CD4-positive, alpha-beta memory T cell (primary cell): ENCODE measurements around the gene COQ8B. TPM values are rescaled to one million over a fixed set of nuclear protein-coding genes. Genes with fewer than 3 reads are reported as not detected.
A peak's percentile ranks its signal among the peaks of the same experiment; 100 is the strongest.

ENCODE experiments used
- CTCF ChIA-PET: fragments of 350-600 bp; sonication (Branson Sonifier 250); formaldehyde crosslinking; loops from one replicate; lab custom pipeline; 2021; ENCODE audit warnings: inconsistent platforms; ENCODE audit not compliant: partially characterized antibody; lab: Charles Lee
- POLR2A ChIA-PET: fragments of 350-600 bp; sonication (Branson Sonifier 250); formaldehyde crosslinking; loops from one replicate; lab custom pipeline; 2021; ENCODE audit not compliant: partially characterized antibody; lab: Charles Lee
- DNase-seq, 5 donors: peaks; one replicate each; pipeline versions ENCODE4 v3.0.0 to v3.0.0-alpha.2; 2020 to 2022; ENCODE audit warnings: mixed read lengths in 1 of 5
- H3K27ac ChIP-seq: one replicate; pipeline ENCODE4 v1.7.0; 2013; ENCODE audit warnings: low read depth, low read length
- H3K27me3 ChIP-seq: 2 replicates; pipeline ENCODE4 v1.7.0; 2013; ENCODE audit warnings: mild to moderate bottlenecking, low read length, moderate library complexity; ENCODE audit not compliant: insufficient read depth
- H3K36me3 ChIP-seq: 2 replicates; pipeline ENCODE4 v1.7.0; 2013; ENCODE audit warnings: mild to moderate bottlenecking, low read length, moderate library complexity; ENCODE audit not compliant: insufficient read depth
- H3K4me1 ChIP-seq: 2 replicates; pipeline ENCODE4 v1.7.0; 2013; ENCODE audit warnings: mild to moderate bottlenecking, low read length, moderate library complexity; ENCODE audit not compliant: insufficient read depth
- H3K4me3 ChIP-seq, 2 donors: one replicate each; pipeline ENCODE4 v1.7.0; 2013; ENCODE audit warnings: low read length in 2 of 2, mild to moderate bottlenecking in 1 of 2
- H3K9me3 ChIP-seq, 2 donors: one replicate each; pipeline ENCODE4 v1.7.0; 2013; ENCODE audit warnings: low read length in 2 of 2, control low read depth in 1 of 2; ENCODE audit not compliant: control insufficient read depth in 1 of 2
- H3K27ac Mint-ChIP-seq, 7 donors: one replicate each; pipeline ENCODE4 v1.8.0; 2020 to 2021; ENCODE audit warnings: mixed read lengths in 7 of 7, mild to moderate bottlenecking in 6 of 7, inconsistent platforms in 3 of 7, moderate library complexity in 3 of 7
- H3K27me3 Mint-ChIP-seq, 2 donors: one replicate each; pipeline ENCODE4 v1.8.0; 2020 to 2021; ENCODE audit warnings: mixed read lengths in 2 of 2
- H3K36me3 Mint-ChIP-seq, 2 donors: one replicate each; pipeline ENCODE4 v1.8.0; 2020 to 2021; ENCODE audit warnings: mixed read lengths in 2 of 2, inconsistent platforms in 1 of 2, mild to moderate bottlenecking in 1 of 2
- H3K4me1 Mint-ChIP-seq, 4 donors: one replicate each; pipeline ENCODE4 v1.8.0; 2020 to 2021; ENCODE audit warnings: mixed read lengths in 4 of 4, mild to moderate bottlenecking in 1 of 4
- H3K4me3 Mint-ChIP-seq, 8 donors: one replicate each; pipeline ENCODE4 v1.8.0; 2020 to 2021; ENCODE audit warnings: mixed read lengths in 8 of 8, mild to moderate bottlenecking in 7 of 8, moderate library complexity in 6 of 8, inconsistent platforms in 3 of 8
- H3K9me3 Mint-ChIP-seq, 8 donors: one replicate each; pipeline ENCODE4 v1.8.0; 2020 to 2021; ENCODE audit warnings: mixed read lengths in 8 of 8, mild to moderate bottlenecking in 5 of 8, inconsistent platforms in 3 of 8, moderate library complexity in 1 of 8
- intact Hi-C: fragments of 100-400 bp; cut with micrococcal nuclease; formaldehyde crosslinking; loops from one replicate; pipeline ENCODE4 v1.15.1; 2023
- polyA plus RNA-seq, 2 donors: library from polyadenylated mRNA; unstranded; fragments of 300-500 nt; fragmentation: Illumina TruSeq; gene quantifications; one replicate each; pipeline ENCODE4 v1.2.3, GENCODE V29; 2021
- total RNA-seq, 2 experiments: library from RNA; stranded (reverse); gene quantifications; one replicate each; pipeline ENCODE4 v1.2.3, GENCODE V29; 2021

The COQ8B gene
- total and polyA plus RNA-seq, 4 experiments from 2014 or later, result 20.2 to 54.7 (median 34.2) TPM

DNA sequence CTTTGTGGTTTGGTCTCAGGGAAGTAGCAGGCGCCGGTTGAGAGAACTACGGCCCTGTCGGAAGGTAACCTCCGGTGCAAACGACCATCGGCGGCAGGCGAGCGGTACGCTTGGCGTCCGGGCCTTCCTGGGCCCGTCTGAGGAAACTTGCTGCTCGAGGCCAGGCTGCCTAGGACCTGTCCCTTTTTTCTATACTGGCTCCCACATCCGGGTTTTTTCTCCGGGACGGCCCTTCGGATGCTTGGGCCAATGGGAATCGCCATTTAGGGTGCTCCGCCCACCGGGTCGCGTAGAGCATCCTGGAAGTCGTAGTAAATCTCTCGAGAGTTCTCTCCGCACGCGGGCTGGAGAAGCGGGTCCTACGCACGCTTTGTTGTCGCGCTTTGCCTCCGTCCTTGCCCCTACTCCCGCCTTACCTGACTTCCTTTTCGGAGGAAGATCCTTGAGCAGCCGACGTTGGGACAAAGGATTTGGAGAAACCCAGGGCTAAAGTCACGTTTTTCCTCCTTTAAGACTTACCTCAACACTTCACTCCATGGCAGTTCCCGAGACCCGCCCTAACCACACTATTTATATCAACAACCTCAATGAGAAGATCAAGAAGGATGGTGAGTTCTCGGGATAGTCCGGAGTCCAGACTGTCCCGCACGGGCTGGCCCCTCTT lies 34.3 kb upstream of the COQ8B start, which contains the start of gene SNRPA:
Gene SNRPA (plus strand): TSS at position 330 of the 664 bp plus-strand sequence. CDS start 206 bp downstream, at position 536.
- Mint-ChIP-seq H3K36me3 (peaks cover 12 to 34% of the 10 kb centered on the region in 2 donors), H3K4me1 (peaks cover 28 to 57% (median 38%) of the 10 kb centered on the region in 4 donors), H3K27me3 (no peaks in the 10 kb centered on the region), H3K9me3 (peaks cover 0 to 2% (median 0%) of the 10 kb centered on the region in 8 donors), H3K4me3 (peak within 1 kb of the TSS; percentile 95 to 100 (median 98)), H3K27ac (peak within 1 kb of the TSS; percentile 89 to 99 (median 99))
- intact Hi-C loops, result loop anchor here (1.0 to 5.0 kb wide), 8 partner anchors 27 to 309 kb away; partner anchors contain the start of genes NUMBL, RAB4B and SERTAD3
- H3K4me3 ChIP-seq, result peak within 1 kb of the TSS; percentile 81 to 98
- peaks cover 50% of the 10 kb centered on the region for H3K4me1 ChIP-seq
- H3K36me3 ChIP-seq, result peaks cover 6% of the 10 kb centered on the region
- POLR2A ChIA-PET, result interaction anchor here (0.7 to 9.9 kb wide), 25 partner anchors 9 to 1343 kb away, joined by 3 to 142 read pairs (median 4); partner anchors contain the start of genes B9D2, COQ8B, EGLN2 and HNRNPUL1
- peak in 4 of 5 donors; percentile 98 for DNase-seq
- CTCF ChIA-PET, result interaction anchor here (0.8 to 2.5 kb wide), 9 partner anchors 27 to 116 kb away, joined by 3 to 14 read pairs (median 6); partner anchors contain the start of genes EGLN2 and RAB4B
- peak within 1 kb of the TSS; percentile 86 for H3K27ac ChIP-seq
- H3K27me3 ChIP-seq, result no peaks in the 10 kb centered on the region
- no peaks in the 10 kb centered on the region for H3K9me3 ChIP-seq

DNA sequence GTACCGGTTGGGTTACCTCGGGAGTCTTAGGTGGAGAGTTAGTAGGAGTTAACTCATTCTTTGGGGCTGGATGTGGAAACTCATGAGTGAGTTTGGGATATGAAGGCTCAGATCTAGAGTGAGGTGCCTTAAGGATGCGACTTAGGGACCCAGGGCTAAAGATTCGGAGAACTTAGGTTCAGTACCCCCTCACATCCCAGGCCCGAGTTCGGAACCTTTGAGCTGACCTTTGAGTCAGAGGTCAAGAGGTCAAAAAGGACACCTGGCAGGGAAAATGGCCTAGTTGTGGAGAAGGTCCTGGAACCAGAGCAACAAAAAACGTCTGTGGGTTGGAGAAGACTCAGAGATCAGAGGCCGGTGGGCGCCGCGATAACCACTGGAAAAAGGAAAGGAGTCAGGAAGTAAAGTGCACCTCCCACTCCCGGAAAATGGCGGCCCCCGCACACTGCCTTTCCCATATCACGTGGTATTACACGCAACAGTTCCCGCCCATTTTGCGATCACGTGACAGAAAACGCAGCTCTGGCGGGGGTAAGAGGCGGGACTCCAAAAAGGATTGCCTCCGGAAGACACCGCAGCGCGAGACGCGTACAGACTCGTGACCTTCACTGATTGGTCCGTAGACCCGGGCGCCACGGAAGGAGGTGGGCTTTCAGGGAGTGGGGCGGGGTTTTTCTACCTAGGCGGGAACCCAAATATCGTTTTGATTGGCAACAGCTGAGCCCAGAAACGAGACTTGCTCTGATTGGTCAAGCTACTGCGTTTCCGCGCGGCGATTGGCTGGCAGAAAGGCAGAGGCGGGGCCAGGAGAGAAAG lies 33.6 kb upstream of the COQ8B start, which contains the start of gene ACTMAP:
Gene ACTMAP (minus strand): TSS at position 420 of the 816 bp plus-strand sequence. CDS start 674 bp downstream, outside the sequence.
- Histone ChIP-seq H3K4me3 (peak within 1 kb of the TSS; percentile 81 to 98), H3K27me3 (no peaks in the 10 kb centered on the region), H3K27ac (peak within 1 kb of the TSS; percentile 86), H3K9me3 (no peaks in the 10 kb centered on the region), H3K4me1 (peaks cover 42% of the 10 kb centered on the region), H3K36me3 (no peaks in the 10 kb centered on the region)
- Mint-ChIP-seq H3K4me3 (peak within 1 kb of the TSS; percentile 95 to 100 (median 98)), H3K27ac (peak within 1 kb of the TSS; percentile 89 to 99 (median 99)), H3K9me3 (peaks cover 0 to 2% (median 0%) of the 10 kb centered on the region in 8 donors), H3K27me3 (no peaks in the 10 kb centered on the region), H3K36me3 (peaks cover 8 to 29% of the 10 kb centered on the region in 2 donors), H3K4me1 (peaks cover 22 to 50% (median 31%) of the 10 kb centered on the region in 4 donors)
- ChIA-PET POLR2A (interaction anchor here (0.7 to 9.9 kb wide), 25 partner anchors 8 to 1342 kb away, joined by 3 to 142 read pairs (median 4); partner anchors contain the start of genes B9D2, COQ8B, EGLN2 and HNRNPUL1), CTCF (interaction anchor here (0.6 to 2.5 kb wide), 10 partner anchors 28 to 586 kb away, joined by 3 to 14 read pairs (median 4); partner anchors contain the start of genes EGLN2 and RAB4B)
- peak; percentile 100 for DNase-seq
- intact Hi-C loops, result loop anchor here (1.0 to 5.0 kb wide), 5 partner anchors 28 to 308 kb away; partner anchors contain the start of genes NUMBL, RAB4B and SERTAD3

DNA sequence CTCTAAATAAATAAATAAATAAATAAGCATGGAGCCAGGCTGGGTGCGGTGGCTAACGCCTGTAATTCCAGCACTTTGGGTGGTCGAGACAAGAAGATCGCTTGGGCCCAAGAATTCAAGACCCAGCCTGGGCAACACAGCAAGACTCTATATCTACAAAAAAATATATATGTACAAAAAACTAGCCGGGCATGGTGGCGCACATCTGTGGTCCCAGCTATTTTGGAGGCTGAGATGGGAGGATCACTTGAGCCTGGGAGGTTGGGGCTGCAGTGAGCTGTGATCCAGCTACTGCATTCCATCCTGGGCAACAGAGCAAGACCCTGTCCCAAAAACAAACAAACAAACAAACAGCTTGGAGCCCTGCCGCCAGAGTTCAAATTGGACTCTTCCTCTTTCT lies 30.9 kb upstream of the COQ8B start:
- CTCF ChIA-PET, result interaction anchor here (1.2 kb wide), 1 partner anchor 442 kb away, joined by 4 read pairs; no protein-coding TSS in a partner anchor
- no peak overlapping the region for H3K27ac Mint-ChIP-seq
- H3K36me3 Mint-ChIP-seq, result peaks cover 0 to 17% of the 10 kb centered on the region in 2 donors
- H3K27me3 Mint-ChIP-seq, result no peaks in the 10 kb centered on the region
- H3K27me3 ChIP-seq, result no peaks in the 10 kb centered on the region
- DNase-seq, result no peak
- H3K4me3 ChIP-seq, result no peak overlapping the region
- no peak overlapping the region for H3K4me3 Mint-ChIP-seq
- H3K9me3 ChIP-seq, result no peaks in the 10 kb centered on the region
- POLR2A ChIA-PET, result interaction anchor here (0.6 to 1.1 kb wide), 3 partner anchors 30 to 33 kb away, joined by 3 to 5 read pairs (median 3); partner anchors contain the start of gene RAB4B
- peaks cover 9 to 32% (median 16%) of the 10 kb centered on the region in 4 donors for H3K4me1 Mint-ChIP-seq
- no peaks in the 10 kb centered on the region for H3K36me3 ChIP-seq
- peaks cover 0 to 2% (median 0%) of the 10 kb centered on the region in 8 donors for H3K9me3 Mint-ChIP-seq
- no peak overlapping the region for H3K27ac ChIP-seq
- intact Hi-C loops, result no loop called here
- peaks cover 21% of the 10 kb centered on the region for H3K4me1 ChIP-seq

DNA sequence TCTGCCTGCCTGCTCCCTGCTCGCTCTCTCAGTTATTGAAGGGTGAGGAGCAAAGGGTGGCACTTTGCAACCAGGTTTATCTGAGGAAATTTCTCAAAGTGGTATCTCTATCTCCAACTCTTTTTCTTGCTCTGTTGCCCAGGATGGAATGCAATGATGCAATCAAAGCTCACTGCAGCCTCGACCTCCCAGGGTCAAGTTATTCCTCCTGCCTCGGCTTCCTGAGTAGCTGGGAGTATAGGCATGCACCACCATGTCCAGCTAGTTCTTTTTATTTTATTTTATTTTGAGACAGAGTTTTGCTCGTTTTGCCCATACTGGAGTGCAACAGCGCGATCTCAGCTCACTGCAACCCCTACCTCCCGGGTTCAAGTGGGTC lies 28.7 kb upstream of the COQ8B start:
- H3K27ac Mint-ChIP-seq, result no peak overlapping the region
- Histone ChIP-seq H3K4me3 (no peak overlapping the region), H3K9me3 (no peaks in the 10 kb centered on the region), H3K4me1 (peaks cover 11% of the 10 kb centered on the region), H3K27ac (no peak overlapping the region), H3K27me3 (no peaks in the 10 kb centered on the region), H3K36me3 (no peaks in the 10 kb centered on the region)
- H3K9me3 Mint-ChIP-seq, result peaks cover 0 to 1% (median 0%) of the 10 kb centered on the region in 8 donors
- POLR2A ChIA-PET, result interaction anchor here (1.5 to 2.2 kb wide), 2 partner anchors 62 to 82 kb away, joined by 4 to 6 read pairs; no protein-coding TSS in a partner anchor
- peaks cover 8 to 11% (median 10%) of the 10 kb centered on the region in 4 donors for H3K4me1 Mint-ChIP-seq
- no peak for DNase-seq
- intact Hi-C loops, result no loop called here
- no peaks in the 10 kb centered on the region for H3K27me3 Mint-ChIP-seq
- peaks cover 0 to 2% of the 10 kb centered on the region in 2 donors for H3K36me3 Mint-ChIP-seq
- CTCF ChIA-PET, result no interaction called here
- H3K4me3 Mint-ChIP-seq, result no peak overlapping the region

DNA sequence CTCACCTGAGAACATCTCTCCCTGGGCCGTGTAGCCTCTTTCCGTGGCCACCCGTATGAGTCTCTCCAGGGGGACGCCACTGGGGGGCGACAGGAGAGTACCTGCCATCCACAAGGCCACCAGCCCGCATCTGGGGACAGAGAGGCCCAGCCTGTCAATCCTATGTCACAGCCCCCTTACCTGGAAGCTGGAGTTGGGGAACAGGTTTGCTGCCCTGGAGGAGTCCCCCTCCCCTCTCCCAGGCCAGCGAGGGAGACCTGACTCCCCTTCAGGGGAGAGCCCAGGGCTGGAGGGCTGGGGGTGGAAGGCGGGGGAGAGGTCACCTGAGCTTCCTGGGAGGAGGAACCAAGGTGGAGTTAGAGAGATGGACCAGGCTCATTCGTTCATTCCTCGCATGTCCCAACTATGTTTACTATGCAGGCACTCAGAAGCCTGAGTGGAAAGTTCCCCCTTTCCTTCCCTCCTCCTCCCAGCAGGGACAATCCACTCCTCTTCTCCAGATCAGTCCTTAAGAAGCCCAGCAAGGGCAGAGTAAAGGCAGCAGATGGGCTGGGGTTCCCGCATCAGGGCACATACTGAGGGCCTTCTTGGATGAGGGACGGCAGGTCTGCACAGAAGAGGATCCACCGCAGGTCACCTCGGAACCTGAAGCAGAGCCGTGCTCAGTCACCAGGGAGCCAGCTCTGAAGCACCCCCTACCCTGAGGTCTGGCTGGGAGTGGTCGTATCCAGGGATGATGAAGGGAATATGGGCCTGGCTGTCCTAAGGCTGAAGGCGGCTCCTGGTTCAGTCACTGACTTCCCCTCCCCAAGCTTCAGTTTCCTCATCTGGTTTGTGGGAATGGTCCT lies 28.1 kb upstream of the COQ8B start:
- Mint-ChIP-seq H3K36me3 (no peaks in the 10 kb centered on the region), H3K4me3 (no peak overlapping the region), H3K27me3 (no peaks in the 10 kb centered on the region), H3K4me1 (peaks cover 3 to 5% (median 4%) of the 10 kb centered on the region in 4 donors), H3K9me3 (no peaks in the 10 kb centered on the region), H3K27ac (peak overlapping the region in 1 of 7 donors; percentile 32)
- ChIA-PET CTCF (interaction anchor here (1.0 to 1.2 kb wide), 3 partner anchors 10 to 110 kb away, joined by 3 to 5 read pairs (median 4); no protein-coding TSS in a partner anchor), POLR2A (interaction anchor here (1.4 to 2.2 kb wide), 3 partner anchors 28 to 82 kb away, joined by 4 to 7 read pairs (median 6); partner anchors contain the start of genes COQ8B and ITPKC)
- Histone ChIP-seq H3K27me3 (no peaks in the 10 kb centered on the region), H3K36me3 (no peaks in the 10 kb centered on the region), H3K4me3 (no peak overlapping the region), H3K4me1 (peaks cover 7% of the 10 kb centered on the region), H3K9me3 (no peaks in the 10 kb centered on the region), H3K27ac (no peak overlapping the region)
- peak in 1 of 5 donors; percentile 28 for DNase-seq
- intact Hi-C loops, result no loop called here

DNA sequence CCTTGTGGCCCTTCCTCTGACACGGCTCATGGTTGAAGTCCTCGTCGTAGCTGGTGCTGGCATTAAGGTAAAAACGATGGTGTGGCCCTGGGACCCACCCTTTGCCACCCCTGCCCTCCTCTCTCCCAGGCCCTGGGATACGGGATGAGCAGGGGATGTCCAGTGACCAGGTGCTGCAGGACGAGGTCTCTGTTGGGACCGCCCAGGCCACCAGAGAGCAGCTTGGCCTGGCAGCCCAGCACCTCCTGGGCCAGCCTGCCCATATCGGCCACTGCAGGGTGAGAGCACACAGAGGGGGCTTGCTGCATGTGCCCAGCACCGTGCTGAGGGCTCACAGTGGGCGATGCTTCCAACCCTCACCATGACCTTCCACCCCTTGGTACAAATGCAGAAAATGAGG lies 27.2 kb upstream of the COQ8B start:
- H3K4me1 ChIP-seq, result no peaks in the 10 kb centered on the region
- peak overlapping the region in 3 of 7 donors; percentile 29 to 48 (median 36) for H3K27ac Mint-ChIP-seq
- no peaks in the 10 kb centered on the region for H3K9me3 ChIP-seq
- no peaks in the 10 kb centered on the region for H3K4me1 Mint-ChIP-seq
- no peaks in the 10 kb centered on the region for H3K9me3 Mint-ChIP-seq
- H3K4me3 Mint-ChIP-seq, result no peak overlapping the region
- ChIA-PET POLR2A (interaction anchor here (1.4 to 1.5 kb wide), 2 partner anchors 27 to 81 kb away, joined by 4 to 7 read pairs; partner anchors contain the start of genes COQ8B and ITPKC), CTCF (interaction anchor here (1.0 to 1.2 kb wide), 4 partner anchors 11 to 109 kb away, joined by 3 to 5 read pairs (median 4); no protein-coding TSS in a partner anchor)
- no peaks in the 10 kb centered on the region for H3K27me3 ChIP-seq
- DNase-seq, result peak in 1 of 5 donors; percentile 9
- peaks cover 1 to 6% of the 10 kb centered on the region in 2 donors for H3K36me3 Mint-ChIP-seq
- intact Hi-C loops, result no loop called here
- H3K36me3 ChIP-seq, result no peaks in the 10 kb centered on the region
- H3K27me3 Mint-ChIP-seq, result no peaks in the 10 kb centered on the region
- H3K4me3 ChIP-seq, result no peak overlapping the region
- no peak overlapping the region for H3K27ac ChIP-seq
